SK-N-SH (cell line): ENCODE data around the gene ST7. TPM values are rescaled to one million over a fixed set of nuclear protein-coding genes. Genes with fewer than 3 reads are reported as not detected.

Source experiments
- CTCF ChIA-PET: fragments of 300-600, 350-600 bp; formaldehyde crosslinking; extraction: SDS; loops from one replicate; lab custom pipeline; 2021; lab: Yijun Ruan, JAX
- POLR2A ChIA-PET: fragments of 350-600 bp; sonication (Branson Sonifier 250); formaldehyde crosslinking; extraction: SDS; loops from one replicate; lab custom pipeline; 2020; ENCODE audit warnings: antibody characterized with exemption, inconsistent platforms; lab: Yijun Ruan, JAX
- DNase-seq: peaks from one replicate; pipeline ENCODE4 v3.0.0; 2012
- H2AFZ ChIP-seq: fragments of 200-600 bp; sonication (generic); 2 replicates; pipeline ENCODE4 v1.8.1; 2016; ENCODE audit warnings: antibody characterized with exemption, mild to moderate bottlenecking, low read depth
- H3F3A ChIP-seq: fragments of 200-600 bp; sonication (generic); replicated peaks from 2 replicates; pipeline ENCODE3; 2016; ENCODE audit warnings: antibody characterized with exemption, mild to moderate bottlenecking; ENCODE audit not compliant: insufficient read depth
- H3K27ac ChIP-seq, 2 experiments: fragments of 200-500 bp in 1 of 2; fragments of 200-600 bp in 1 of 2; sonication (Bioruptor generic) in 1 of 2; sonication (generic), shearing (Covaris generic) in 1 of 2; 2 replicates each; pipeline versions ENCODE4 v1.5.1 to v1.6.1; 2014 to 2016; ENCODE audit warnings: low read depth in 2 of 2, inconsistent platforms in 1 of 2, low read length in 1 of 2, mild to moderate bottlenecking in 1 of 2, mixed read lengths in 1 of 2
- H3K27me3 ChIP-seq: fragments of 200-600 bp; sonication (generic), shearing (Covaris generic); 2 replicates; pipeline ENCODE4 v1.6.1; 2016; ENCODE audit warnings: mixed run types; ENCODE audit not compliant: insufficient read depth
- H3K36me3 ChIP-seq, 2 experiments: fragments of 200-500 bp in 1 of 2; fragments of 200-600 bp in 1 of 2; sonication (Bioruptor generic) in 1 of 2; sonication (generic) in 1 of 2; replicated peaks in 1 of 2; 2 replicates each; pipeline versions ENCODE3 to v1.5.1; 2014 to 2016; ENCODE audit warnings: low read length in 1 of 2, mild to moderate bottlenecking in 1 of 2; ENCODE audit not compliant: insufficient read depth in 2 of 2, control insufficient read depth in 1 of 2
- H3K4me1 ChIP-seq, 2 experiments: fragments of 200-500 bp in 1 of 2; fragments of 200-600 bp in 1 of 2; sonication (Bioruptor generic) in 1 of 2; sonication (generic), shearing (Covaris generic) in 1 of 2; 2 replicates each; pipeline versions ENCODE4 v1.5.1 to v1.6.1; 2014 to 2016; ENCODE audit warnings: low read depth in 1 of 2, low read length in 1 of 2, mixed run types in 1 of 2; ENCODE audit not compliant: insufficient read depth in 2 of 2, control insufficient read depth in 1 of 2
- H3K4me2 ChIP-seq: fragments of 200-600 bp; sonication (generic), shearing (Covaris generic); 2 replicates; pipeline ENCODE4 v1.6.1; 2017; ENCODE audit warnings: mixed run types
- H3K4me3 ChIP-seq, 2 experiments: fragments of 200-500 bp in 1 of 2; fragments of 200-600 bp in 1 of 2; sonication (Bioruptor generic) in 1 of 2; sonication (generic), shearing (Covaris generic) in 1 of 2; 2 replicates each; pipeline versions ENCODE4 v1.5.1 to v1.8.1; 2014 to 2016; ENCODE audit warnings: low read depth in 2 of 2, inconsistent platforms in 1 of 2, low read length in 1 of 2, mild to moderate bottlenecking in 1 of 2, mixed read lengths in 1 of 2, moderate library complexity in 1 of 2
- H3K79me2 ChIP-seq: fragments of 200-600 bp; sonication (generic); 2 replicates; pipeline ENCODE4 v1.8.1; 2017; ENCODE audit warnings: mild to moderate bottlenecking; ENCODE audit not compliant: insufficient read depth
- H3K9ac ChIP-seq: fragments of 200-600 bp; sonication (generic); 2 replicates; pipeline ENCODE4 v1.6.1; 2017; ENCODE audit warnings: mixed run types
- H3K9me2 ChIP-seq: fragments of 200-600 bp; sonication (generic); 2 replicates; pipeline ENCODE4 v1.6.1; 2017; ENCODE audit warnings: mixed run types
- H3K9me3 ChIP-seq: fragments of 200-600 bp; sonication (generic); 2 replicates; pipeline ENCODE4 v1.6.1; 2017; ENCODE audit warnings: mixed run types, mild to moderate bottlenecking, moderate library complexity
- H4K20me1 ChIP-seq: fragments of 200-600 bp; sonication (generic); 2 replicates; pipeline ENCODE4 v1.6.1; 2017; ENCODE audit warnings: mild to moderate bottlenecking, mixed run types; ENCODE audit not compliant: insufficient read depth
- EP300 ChIP-seq, 2 experiments: IDR thresholded peaks; 2 replicates each; pipeline versions ENCODE4 v1.4.0 to v1.6.1; 2012; ENCODE audit warnings: borderline replicate concordance in 1 of 2, low read depth in 1 of 2, low read length in 1 of 2
- EZH2phosphoT487 ChIP-seq: fragments of 200-600 bp; sonication (generic); IDR thresholded peaks from 2 replicates; pipeline ENCODE4 v1.6.1; 2017; ENCODE audit warnings: low read depth, mixed run types, mild to moderate bottlenecking, antibody characterized with exemption, moderate library complexity, borderline replicate concordance
- GABPA ChIP-seq: IDR thresholded peaks from 2 replicates; pipeline ENCODE4 v1.4.0; 2012; ENCODE audit warnings: low read depth, mild to moderate bottlenecking
- MXI1 ChIP-seq: IDR thresholded peaks from 2 replicates; pipeline ENCODE4 v1.6.1; 2012; ENCODE audit warnings: mild to moderate bottlenecking, low read depth, low read length, improper control_type of control experiment
- PBX3 ChIP-seq: IDR thresholded peaks from 2 replicates; pipeline ENCODE4; 2012
- RCOR1 ChIP-seq: fragments of 150-350 bp; IDR thresholded peaks from 2 replicates; pipeline ENCODE4 v1.6.1; 2017; ENCODE audit warnings: antibody characterized with exemption, low read length
- RFX5 ChIP-seq: IDR thresholded peaks from 2 replicates; pipeline ENCODE4 v1.6.1; 2012; ENCODE audit warnings: mild to moderate bottlenecking, improper control_type of control experiment, low read length
- SMC3 ChIP-seq: IDR thresholded peaks from 2 replicates; pipeline ENCODE4 v1.6.1; 2012; ENCODE audit warnings: low read depth, low read length, improper control_type of control experiment
- USF1 ChIP-seq: IDR thresholded peaks from 2 replicates; pipeline ENCODE4 v1.4.0; 2012; ENCODE audit warnings: low read depth, borderline replicate concordance
- WGBS: methylation state at CpG from one replicate; pipeline ENCODE4 v1.1.6; 2017; ENCODE audit warnings: low lambda C conversion rate; 5-methylcytosine and 5-hydroxymethylcytosine counted together
- polyA plus RNA-seq, 3 experiments: library from polyadenylated mRNA; depleted of rRNA; stranded (reverse); fragments of >200 nt; gene quantifications; 2 replicates each; pipeline ENCODE4 v1.2.3, GENCODE V29; 2012

The ST7 gene
- polyA plus RNA-seq, 1 of the 3 experiments (the other 2 are of a cell fraction), result 23.5 TPM

- no peak overlapping the region for H3K4me3 ChIP-seq
- H3K9me2 ChIP-seq, result no peaks in the 10 kb centered on the region
- H3K36me3 ChIP-seq, result no peaks in the 10 kb centered on the region
- TF ChIP-seq RCOR1 (no peak), EZH2phosphoT487 (no peak), GABPA (no peak), SMC3 (no peak), RFX5 (no peak), USF1 (no peak), EP300 (IDR thresholded peaks at IDR 0.05; ENCODE audit: borderline replicate concordance in 1 of 2, low read depth in 1 of 2, low read length in 1 of 2) (no peak)
- POLR2A ChIA-PET, result no interaction called here
- no peak overlapping the region for H2AFZ ChIP-seq
- H4K20me1 ChIP-seq, result no peaks in the 10 kb centered on the region
- H3K27me3 ChIP-seq, result no peaks in the 10 kb centered on the region
- CTCF ChIA-PET, result interaction anchor here (0.7 to 2.0 kb wide), 10 partner anchors 10 to 158 kb away, joined by 3 to 7 read pairs (median 3); no protein-coding TSS in a partner anchor
- H3K9ac ChIP-seq, result no peak overlapping the region
- no peaks in the 10 kb centered on the region for H3K9me3 ChIP-seq
- no peak overlapping the region for H3K27ac ChIP-seq
- H3K4me2 ChIP-seq, result no peak overlapping the region
- DNase-seq, result no peak
- H3F3A ChIP-seq, result peaks cover 4% of the 10 kb centered on the region
- H3K4me1 ChIP-seq, result peaks cover 8 to 33% of the 10 kb centered on the region in 2 experiments; a peak in 3 of 4 replicates
- 95% methylated on average over 2 of the region's 2 CpGs for WGBS
- no peaks in the 10 kb centered on the region; the same call in 1 of the 2 replicates for H3K79me2 ChIP-seq
Measured at GRCh38 chr7:117088623-117089194, 135.4 kb downstream of the ST7 start.

GRCh38 chr7:117090791-117091190 is 137.5 kb downstream of the ST7 start:
- no peaks in the 10 kb centered on the region for H3K9me2 ChIP-seq
- 95% methylated on average over 5 of the region's 5 CpGs for WGBS
- no peak for DNase-seq

More at GRCh38 chr7:117090791-117091190, 137.5 kb downstream of the ST7 start:
- Histone ChIP-seq H4K20me1 (no peaks in the 10 kb centered on the region), H3K9me3 (no peaks in the 10 kb centered on the region), H3K4me2 (no peak overlapping the region), H3K4me3 (no peak overlapping the region), H3F3A (no peaks in the 10 kb centered on the region), H2AFZ (no peak overlapping the region), H3K36me3 (no peaks in the 10 kb centered on the region), H3K79me2 (no peaks in the 10 kb centered on the region; the same call in 1 of the 2 replicates)
- POLR2A ChIA-PET, result no interaction called here
- CTCF ChIA-PET, result interaction anchor here (0.7 kb wide), 1 partner anchor 36 kb away, joined by 3 read pairs; no protein-coding TSS in a partner anchor
- TF ChIP-seq PBX3, result no peak
- TF ChIP-seq RFX5, result no peak
- TF ChIP-seq MXI1, result no peak
- TF ChIP-seq, all 33 proteins: peak for 0
- H3K9ac ChIP-seq, result no peak overlapping the region
- no peaks in the 10 kb centered on the region for H3K27me3 ChIP-seq
- H3K4me1 ChIP-seq, result peaks cover 8 to 19% of the 10 kb centered on the region in 2 experiments; a peak in 3 of 4 replicates
- H3K27ac ChIP-seq, result no peak overlapping the region
